Spleen (tissue), 11 donors: Measurements from ENCODE around the gene PEAK1. TPM values are rescaled to one million over a fixed set of nuclear protein-coding genes. Genes with fewer than 3 reads are reported as not detected.

Source experiments
- DNase-seq: peaks from one replicate; pipeline ENCODE4 v3.0.0-alpha.2; 2020
- H3K27ac ChIP-seq, 8 donors: fragments of 200-600 bp; sonication (generic) in 7 of 8; 1 replicate in 4 of 8; 2 replicates in 4 of 8; pipeline versions ENCODE4 v1.5.0 to v1.8.0; 2016 to 2021; ENCODE audit warnings: inconsistent platforms in 4 of 8, mild to moderate bottlenecking in 4 of 8, moderate library complexity in 1 of 8
- H3K27me3 ChIP-seq, 7 donors: fragments of 200-600 bp; sonication (generic) in 6 of 7; replicated peaks in 1 of 7; 1 replicate in 4 of 7; 2 replicates in 3 of 7; pipeline versions ENCODE4 v1.5.0 to v1.8.0; 2016 to 2021; ENCODE audit warnings: inconsistent platforms in 3 of 7, mild to moderate bottlenecking in 1 of 7
- H3K36me3 ChIP-seq, 6 donors: fragments of 200-600 bp; sonication (generic) in 5 of 6; 1 replicate in 4 of 6; 2 replicates in 2 of 6; pipeline versions ENCODE4 v1.5.0 to v1.8.0; 2016 to 2021; ENCODE audit warnings: inconsistent platforms in 2 of 6
- H3K4me1 ChIP-seq, 6 donors: fragments of 200-600 bp; sonication (generic) in 5 of 6; 1 replicate in 3 of 6; 2 replicates in 3 of 6; pipeline versions ENCODE4 v1.5.0 to v1.8.0; 2016 to 2021; ENCODE audit warnings: inconsistent platforms in 3 of 6
- H3K4me3 ChIP-seq, 8 donors: fragments of 200-600 bp; sonication (generic) in 7 of 8; 1 replicate in 4 of 8; 2 replicates in 4 of 8; pipeline versions ENCODE4 v1.5.0 to v1.8.0; 2016 to 2021; ENCODE audit warnings: inconsistent platforms in 4 of 8, mild to moderate bottlenecking in 4 of 8, moderate library complexity in 2 of 8
- H3K9me3 ChIP-seq, 8 donors: fragments of 200-600 bp; sonication (generic) in 7 of 8; 1 replicate in 4 of 8; 2 replicates in 4 of 8; pipeline versions ENCODE4 v1.5.0 to v1.8.0; 2016 to 2021; ENCODE audit warnings: inconsistent platforms in 4 of 8
- POLR2A ChIP-seq, 3 donors: fragments of 450-650 bp; IDR thresholded peaks; one replicate each; pipeline ENCODE4 v1.5.1; 2017; ENCODE audit warnings: antibody characterized with exemption in 3 of 3, mild to moderate bottlenecking in 1 of 3
- POLR2AphosphoS5 ChIP-seq, 3 donors: sonication (generic); formaldehyde crosslinking; IDR thresholded peaks; one replicate each; pipeline ENCODE4 v1.5.1; 2017; ENCODE audit warnings: antibody characterized with exemption in 3 of 3
- WGBS, 5 donors: extraction: QIAGEN DNeasy Blood & Tissue Kit in 3 of 5; methylation state at CpG; one replicate each; pipeline versions ENCODE4 v1.1.5 to v1.1.7; 2013 to 2018; 5-methylcytosine and 5-hydroxymethylcytosine counted together
- intact Hi-C: fragments of 100-400 bp; cut with DNase I; formaldehyde crosslinking; loops from one replicate; pipeline ENCODE4 v1.15.0; 2023; ENCODE audit warnings: low total_unique reads
- polyA plus RNA-seq, 3 donors: library from polyadenylated mRNA; stranded (reverse); fragments of 200-250 nt; gene quantifications; one replicate each; pipeline ENCODE4 v1.2.1, GENCODE V29; 2013
- total RNA-seq, 7 donors: library from RNA; depleted of rRNA in 3 of 7; stranded (reverse); fragments of >200 nt in 3 of 7; fragmentation: NEBNext Ultra II Directional in 4 of 7; extraction: Animal tissue kit (Norgen Biotek cat#: 25700) in 4 of 7; gene quantifications; one replicate each; pipeline versions ENCODE4 v1.1.0 to v1.2.1, GENCODE V29; 2016 to 2021
- TF ChIP-seq, protein P1 (sequence below), 11 experiments: fragments of 200-600 bp in 7 of 11; fragments of 450-650 bp in 4 of 11; sonication (generic) in 4 of 11; IDR thresholded peaks in 8 of 11; conservative IDR thresholded peaks in 3 of 11; 1 replicate in 7 of 11; 2 replicates in 4 of 11; pipeline versions ENCODE4 v1.4.0 to v1.8.0; 2016 to 2021; ENCODE audit warnings: antibody characterized with exemption in 11 of 11, inconsistent platforms in 4 of 11, mild to moderate bottlenecking in 1 of 11
- donor health status: healthy with polysubstance abuse.
- donor health status: DM: no; HTN: no; CAD: no; lungs with moderate emphysema.
- donor health status: DM: no; HTN: no; CAD: no.
- donor health status: Bipolar disorder and iron deficiency.
- donor health status: healthy.
- donor health status: DM: no; HTN: no; CAD: no.
- donor health status: DM: yes; HTN: yes; CAD: no.

The PEAK1 gene
- total and polyA plus RNA-seq, 10 donors: 5.0 to 415 (median 175) TPM

DNA sequence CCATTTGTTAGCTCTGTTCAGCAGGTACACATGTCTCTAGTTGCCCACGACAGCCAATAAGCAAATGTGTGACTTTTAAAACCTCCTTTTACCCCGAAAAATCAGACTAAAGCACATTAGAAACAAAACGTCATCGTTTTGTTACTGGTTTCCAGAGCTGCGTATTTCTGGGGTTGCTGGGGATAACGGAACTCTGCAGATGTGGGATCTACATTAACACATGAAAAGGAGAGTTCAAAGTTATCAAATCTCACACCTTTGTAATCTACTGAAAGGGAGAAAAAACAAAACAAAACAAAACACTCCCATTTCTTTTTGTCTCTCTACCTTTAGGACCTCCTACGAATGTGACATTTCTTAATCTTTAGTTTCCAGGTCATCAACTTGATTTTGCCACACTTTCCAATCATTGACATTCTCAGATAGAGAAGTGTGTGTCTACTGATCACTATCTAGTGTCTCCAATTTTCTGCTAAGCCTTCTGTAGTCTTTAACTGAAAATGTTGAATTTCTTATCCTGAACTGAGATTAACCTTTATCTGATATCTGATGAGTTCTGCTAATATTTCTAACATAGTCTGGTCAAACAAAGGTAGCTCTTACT is 256.0 kb downstream of the PEAK1 start:
- Histone ChIP-seq H3K36me3 (peaks cover 0 to 3% (median 0%) of the 10 kb centered on the region in 6 donors), H3K27ac (peak overlapping the region in 7 of 8 donors; percentile 35 to 74 (median 58)), H3K27me3 (no peaks in the 10 kb centered on the region), H3K4me1 (peaks cover 23 to 80% (median 46%) of the 10 kb centered on the region in 6 donors), H3K4me3 (no peak overlapping the region), H3K9me3 (no peaks in the 10 kb centered on the region)
- DNase-seq: no peak
- TF ChIP-seq, protein P1, sequence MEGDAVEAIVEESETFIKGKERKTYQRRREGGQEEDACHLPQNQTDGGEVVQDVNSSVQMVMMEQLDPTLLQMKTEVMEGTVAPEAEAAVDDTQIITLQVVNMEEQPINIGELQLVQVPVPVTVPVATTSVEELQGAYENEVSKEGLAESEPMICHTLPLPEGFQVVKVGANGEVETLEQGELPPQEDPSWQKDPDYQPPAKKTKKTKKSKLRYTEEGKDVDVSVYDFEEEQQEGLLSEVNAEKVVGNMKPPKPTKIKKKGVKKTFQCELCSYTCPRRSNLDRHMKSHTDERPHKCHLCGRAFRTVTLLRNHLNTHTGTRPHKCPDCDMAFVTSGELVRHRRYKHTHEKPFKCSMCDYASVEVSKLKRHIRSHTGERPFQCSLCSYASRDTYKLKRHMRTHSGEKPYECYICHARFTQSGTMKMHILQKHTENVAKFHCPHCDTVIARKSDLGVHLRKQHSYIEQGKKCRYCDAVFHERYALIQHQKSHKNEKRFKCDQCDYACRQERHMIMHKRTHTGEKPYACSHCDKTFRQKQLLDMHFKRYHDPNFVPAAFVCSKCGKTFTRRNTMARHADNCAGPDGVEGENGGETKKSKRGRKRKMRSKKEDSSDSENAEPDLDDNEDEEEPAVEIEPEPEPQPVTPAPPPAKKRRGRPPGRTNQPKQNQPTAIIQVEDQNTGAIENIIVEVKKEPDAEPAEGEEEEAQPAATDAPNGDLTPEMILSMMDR (IDR thresholded peaks at IDR 0.05 in 8 of 11, conservative IDR thresholded peaks at IDR 0.05 in 3 of 11): no peak
- TF ChIP-seq POLR2A (IDR thresholded peaks at IDR 0.05) (no peak), POLR2AphosphoS5 (IDR thresholded peaks at IDR 0.05) (no peak)
- WGBS, 5 donors: 73 to 90% (median 84%) methylated on average over 7 of the region's 7 CpGs
- intact Hi-C loops: no loop called here

DNA sequence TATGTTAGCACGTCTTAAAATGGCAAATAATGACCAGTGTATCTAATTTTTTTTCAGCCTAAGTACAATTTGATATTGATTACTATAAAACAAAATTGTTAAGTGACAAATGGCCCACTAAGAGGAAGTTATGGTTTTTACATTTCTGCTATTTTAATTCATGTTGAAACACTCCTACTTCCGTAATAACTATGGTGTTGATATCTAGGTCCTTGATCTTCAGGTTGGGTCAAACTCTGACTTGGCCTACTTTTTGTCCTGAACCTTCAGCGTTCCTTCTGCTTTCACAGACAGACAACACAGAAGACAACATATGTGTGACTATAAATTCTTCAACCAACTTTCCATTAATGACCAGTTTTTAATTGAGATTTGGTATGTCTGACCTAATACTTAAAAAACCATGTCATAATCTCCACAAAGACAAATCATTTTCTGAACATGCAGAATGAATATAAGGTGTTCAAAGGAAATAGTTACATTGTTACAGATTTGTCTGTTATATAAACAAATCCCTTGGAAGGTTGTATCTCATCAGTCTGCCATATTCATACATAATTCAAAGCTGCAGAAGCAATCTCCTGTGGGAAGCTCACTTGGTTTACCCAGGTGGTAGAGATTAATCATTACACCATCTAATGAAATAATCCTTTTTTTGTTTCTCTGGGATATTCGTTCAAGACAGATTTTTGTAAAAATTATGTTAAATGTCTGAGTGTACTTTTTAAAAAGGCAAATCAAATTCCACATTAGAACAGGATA is 256.9 kb downstream of the PEAK1 start:
- no peak for DNase-seq
- peaks cover 23 to 80% (median 46%) of the 10 kb centered on the region in 6 donors for H3K4me1 ChIP-seq
- H3K9me3 ChIP-seq: no peaks in the 10 kb centered on the region
- intact Hi-C loops: no loop called here
- no peak overlapping the region for H3K4me3 ChIP-seq
- peaks cover 0 to 7% (median 4%) of the 10 kb centered on the region in 6 donors for H3K36me3 ChIP-seq
- peak overlapping the region; percentile 9 to 74 (median 46) for H3K27ac ChIP-seq
- WGBS, 5 donors: 42 to 66% (median 50%) methylated on average over 4 of the region's 4 CpGs
- no peak for TF ChIP-seq POLR2A (IDR thresholded peaks at IDR 0.05)
- no peak for TF ChIP-seq POLR2AphosphoS5 (IDR thresholded peaks at IDR 0.05)
- TF ChIP-seq, protein P1 (IDR thresholded peaks at IDR 0.05 in 8 of 11, conservative IDR thresholded peaks at IDR 0.05 in 3 of 11): no peak
- H3K27me3 ChIP-seq: no peaks in the 10 kb centered on the region

DNA sequence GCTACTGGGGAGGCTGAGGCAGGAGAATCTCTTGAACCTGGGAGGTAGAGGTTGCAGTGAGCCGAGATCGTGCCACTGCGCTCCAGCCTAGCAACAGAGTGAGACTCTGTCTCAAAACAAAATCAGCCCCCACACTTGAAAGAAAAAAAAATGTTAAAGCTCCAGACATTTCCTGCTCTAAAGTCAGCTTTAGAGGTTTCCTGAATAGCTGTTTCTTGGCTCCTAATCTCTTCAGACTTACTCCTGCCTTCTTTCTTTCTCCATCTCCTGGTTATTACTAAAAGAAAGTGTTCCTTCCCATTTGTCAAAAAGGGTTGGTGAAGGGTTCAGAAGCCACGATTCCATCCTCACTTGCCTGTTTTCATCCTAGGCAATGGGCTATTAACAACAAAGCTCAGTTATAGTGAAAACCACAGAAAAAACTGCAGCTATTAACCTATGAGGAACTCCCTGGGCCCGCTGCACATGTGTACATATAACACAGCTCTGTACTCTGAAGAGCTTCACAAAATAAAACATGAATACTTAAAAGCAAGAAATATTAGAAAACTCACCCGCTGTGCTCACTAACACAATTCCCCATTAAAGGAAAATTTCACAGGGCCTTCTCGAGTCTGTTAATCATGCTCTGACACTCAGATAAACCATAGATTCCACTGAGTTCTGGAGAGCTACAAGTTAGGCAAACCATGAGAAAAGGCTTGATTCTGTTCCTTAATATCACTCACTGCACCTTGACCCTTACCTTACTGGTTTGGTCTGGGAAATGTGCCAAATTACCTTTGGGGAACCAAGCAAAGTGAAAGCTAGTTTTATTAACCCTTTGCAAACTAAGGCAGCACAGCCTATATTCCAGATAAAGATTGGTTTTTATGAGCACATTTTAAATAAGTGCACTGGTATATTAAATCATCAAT is 259.1 kb downstream of the PEAK1 start:
- Histone ChIP-seq H3K4me1 (peaks cover 23 to 63% (median 41%) of the 10 kb centered on the region in 6 donors), H3K9me3 (no peaks in the 10 kb centered on the region), H3K27ac (peak overlapping the region in 7 of 8 donors; percentile 25 to 74 (median 54)), H3K36me3 (peaks cover 0 to 30% (median 13%) of the 10 kb centered on the region in 6 donors), H3K4me3 (no peak overlapping the region), H3K27me3 (no peaks in the 10 kb centered on the region)
- intact Hi-C loops: no loop called here
- 22 to 29% (median 23%) methylated on average over 7 of the region's 7 CpGs for WGBS, 5 donors
- no peak for DNase-seq
- no peak for TF ChIP-seq POLR2AphosphoS5 (IDR thresholded peaks at IDR 0.05)
- TF ChIP-seq POLR2A (IDR thresholded peaks at IDR 0.05): no peak
- TF ChIP-seq, protein P1 (IDR thresholded peaks at IDR 0.05 in 8 of 11, conservative IDR thresholded peaks at IDR 0.05 in 3 of 11): no peak
